ENCODE data around the gene RFLNA.
"Not testable (repeated sequence)": the region's sequence is repeated elsewhere in the genome, so short reads cannot be mapped to it uniquely, and the experiment has no call there.

RFLNA gene

GRCh38 chr12:124322271-124322998, 27.5 kb downstream of the RFLNA start:
- DNase-seq, result no peak

- DNase-seq, result not testable (repeated sequence)
Observed at GRCh38 chr12:124322999-124323328, 28.1 kb downstream of the RFLNA start.

- peak in 1 of 2 donors; percentile 32 for DNase-seq
Observed at GRCh38 chr12:124323771-124324530, 29.1 kb downstream of the RFLNA start.

GRCh38 chr12:124324803-124325705, 30.2 kb downstream of the RFLNA start:
- DNase-seq, result no peak

GRCh38 chr12:124326104-124326503, 31.2 kb downstream of the RFLNA start:
- DNase-seq, result no peak

- DNase-seq, result no peak
Observed at GRCh38 chr12:124326871-124327270, 32.0 kb downstream of the RFLNA start.

GRCh38 chr12:124327362-124328043, 32.6 kb downstream of the RFLNA start:
- DNase-seq, result no peak

- no peak for DNase-seq
Observed at GRCh38 chr12:124328116-124328515, 33.2 kb downstream of the RFLNA start.

- no peak for DNase-seq
Observed at GRCh38 chr12:124328636-124329035, 33.7 kb downstream of the RFLNA start.

- no peak for DNase-seq
Observed at GRCh38 chr12:124332058-124332672, 37.3 kb downstream of the RFLNA start.

- no peak for DNase-seq
Observed at GRCh38 chr12:124332900-124333299, 38.0 kb downstream of the RFLNA start.

- DNase-seq, result no peak
Observed at GRCh38 chr12:124333724-124334123, 38.8 kb downstream of the RFLNA start.

- DNase-seq, result no peak
Observed at GRCh38 chr12:124334266-124334665, 39.4 kb downstream of the RFLNA start.

GRCh38 chr12:124334976-124335375, 40.1 kb downstream of the RFLNA start:
- no peak for DNase-seq

- no peak for DNase-seq
Observed at GRCh38 chr12:124335426-124336183, 40.7 kb downstream of the RFLNA start.

GRCh38 chr12:124336184-124336437, 41.2 kb downstream of the RFLNA start:
- no peak for DNase-seq

- no peak for DNase-seq
Observed at GRCh38 chr12:124336742-124337520, 42.0 kb downstream of the RFLNA start.

GRCh38 chr12:124337622-124338021, 42.7 kb downstream of the RFLNA start:
- DNase-seq, result no peak

- DNase-seq, result no peak
Observed at GRCh38 chr12:124338448-124338847, 43.6 kb downstream of the RFLNA start.

GRCh38 chr12:124338876-124339603, 44.1 kb downstream of the RFLNA start:
- DNase-seq, result no peak

All from CD4-positive, alpha-beta T cell treated with Interferon alpha-2 for 1 hour (primary cell).